GM03348 (cell line): ENCODE measurements around the gene TMEM94.
"Not testable (repeated sequence)": the region's sequence is repeated elsewhere in the genome, so short reads cannot be mapped to it uniquely, and the experiment has no call there.

Source experiments
- DNase-seq: peaks from one replicate; pipeline ENCODE4 v3.0.0; 2012; ENCODE audit warnings: low spot score

TMEM94 gene

DNA sequence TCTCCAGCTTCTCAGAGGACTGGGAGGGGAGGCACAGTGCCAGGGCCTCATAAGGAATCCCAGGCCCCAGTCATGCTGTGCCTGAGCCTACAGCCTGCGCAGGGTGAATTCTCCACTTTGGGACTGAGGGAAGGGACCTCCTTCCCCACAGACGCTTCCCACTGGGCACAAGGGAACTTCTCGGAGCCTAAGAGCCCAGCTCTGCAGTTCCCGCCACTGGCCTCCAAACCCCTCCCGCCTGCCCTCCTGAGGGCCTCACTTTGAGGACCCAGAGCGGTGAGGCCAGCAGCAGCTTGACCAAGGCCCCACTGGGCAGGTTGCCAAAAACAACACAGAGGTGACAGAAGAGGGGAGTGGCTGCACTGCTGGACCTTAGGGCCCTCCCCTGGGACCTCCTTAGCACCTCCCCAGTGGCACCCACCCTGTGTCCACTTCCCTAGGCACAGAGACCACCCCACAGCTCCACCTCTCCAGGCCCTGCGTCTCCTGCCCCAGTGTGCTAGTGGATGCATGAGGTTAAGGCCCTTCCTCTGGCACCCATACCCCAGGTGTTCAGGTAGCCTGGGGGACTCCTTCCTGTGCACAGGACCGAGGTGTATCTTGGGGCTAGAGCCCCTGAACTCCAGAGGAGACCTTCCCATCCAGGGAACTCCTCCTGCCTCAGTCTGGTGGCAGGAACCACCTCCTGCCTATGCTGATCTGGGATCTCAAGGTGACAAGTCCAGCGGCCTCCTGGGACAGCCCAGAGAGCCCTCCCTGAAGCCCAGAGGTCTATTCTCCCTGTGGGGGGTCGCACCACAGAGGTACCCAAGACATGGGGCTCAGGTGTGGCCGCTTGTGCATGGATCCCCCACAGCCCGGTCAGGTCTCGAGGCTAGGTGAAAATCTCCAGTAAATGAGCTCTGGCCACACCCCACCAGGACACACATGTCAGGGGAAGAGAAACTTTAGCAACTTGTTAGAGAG is 55.5 kb downstream of the TMEM94 start:
- no peak for DNase-seq

DNA sequence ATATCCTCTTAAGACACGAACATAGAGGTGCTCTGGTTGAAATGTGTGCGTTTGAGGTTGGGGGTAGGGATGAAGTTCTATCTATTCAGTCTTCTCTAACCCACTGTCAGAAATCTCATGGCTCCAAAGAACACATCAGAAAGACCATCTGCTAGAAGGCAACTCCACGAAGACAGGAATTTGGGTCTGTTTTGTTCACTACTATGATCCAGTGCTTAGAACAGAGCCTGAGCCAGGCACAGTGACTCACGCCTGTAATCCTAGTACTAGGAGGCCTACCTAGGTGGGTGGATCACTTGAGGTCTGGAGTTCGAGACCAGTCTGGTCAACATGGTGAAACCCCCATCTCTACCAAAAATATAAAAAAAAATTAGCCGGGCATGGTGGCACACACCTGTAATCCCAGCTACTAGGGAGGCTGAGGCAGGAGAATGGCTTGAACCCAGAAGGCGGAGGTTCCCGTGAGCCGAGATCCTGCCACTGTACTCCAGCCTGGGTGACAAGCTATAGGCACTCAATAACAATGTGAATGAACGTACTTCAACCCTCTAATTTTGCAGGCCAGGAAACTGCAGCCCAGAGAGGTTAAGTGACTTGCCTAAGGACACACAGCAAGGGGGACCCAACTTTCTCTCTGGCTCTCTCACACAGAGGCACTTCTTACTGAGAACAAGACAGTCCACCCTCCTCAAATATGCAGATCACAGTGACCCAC is 56.6 kb downstream of the TMEM94 start:
- no peak for DNase-seq

DNA sequence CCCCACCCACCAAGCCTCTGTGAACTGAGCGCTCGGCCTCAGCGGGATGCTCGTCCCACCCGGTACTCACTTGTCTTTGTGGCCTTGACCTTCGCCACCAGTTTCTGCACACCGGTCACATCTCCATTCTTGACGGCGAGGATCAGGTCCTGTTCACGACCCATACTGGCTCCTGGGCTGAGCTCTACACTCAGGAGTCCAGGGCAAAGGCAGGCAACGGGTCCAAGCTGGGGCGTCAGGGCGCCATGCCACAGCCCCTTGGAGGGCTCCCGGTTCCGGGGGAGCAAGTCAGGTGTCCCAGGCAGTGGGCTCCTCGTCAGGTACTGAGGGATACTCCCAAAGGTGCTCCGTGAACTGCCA is 57.2 kb downstream of the TMEM94 start:
- DNase-seq, result no peak

DNA sequence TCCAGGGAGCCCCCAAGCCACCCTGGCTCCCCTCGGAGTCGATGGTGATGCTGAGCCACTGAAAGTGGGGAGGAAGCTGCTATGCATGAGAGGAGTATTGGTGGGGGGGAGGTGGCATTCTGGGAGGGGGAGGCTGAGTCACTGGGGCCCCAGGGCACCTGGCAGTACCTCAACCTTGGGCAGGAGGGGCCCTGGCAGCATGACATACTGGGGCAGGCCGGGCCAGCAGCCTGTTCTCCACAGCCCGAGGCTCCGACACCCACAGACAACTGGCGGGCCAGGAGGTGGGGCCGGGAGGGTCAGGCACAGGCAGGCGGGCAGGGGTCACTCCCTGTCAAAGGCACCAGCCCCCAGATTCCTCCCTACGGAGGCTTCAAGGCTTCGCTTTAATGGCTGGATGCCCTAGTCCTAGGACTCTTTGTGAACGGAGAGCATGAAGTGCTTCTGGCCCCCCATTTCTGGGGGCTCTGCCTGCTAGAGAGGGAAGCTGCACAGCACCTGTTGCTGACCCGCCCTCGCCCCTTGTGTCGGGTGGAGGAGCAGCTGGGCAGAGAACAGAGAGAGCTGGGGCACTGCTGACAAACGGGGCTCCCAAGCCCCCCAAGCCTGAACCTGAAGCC is 58.0 kb downstream of the TMEM94 start:
- no peak for DNase-seq

DNA sequence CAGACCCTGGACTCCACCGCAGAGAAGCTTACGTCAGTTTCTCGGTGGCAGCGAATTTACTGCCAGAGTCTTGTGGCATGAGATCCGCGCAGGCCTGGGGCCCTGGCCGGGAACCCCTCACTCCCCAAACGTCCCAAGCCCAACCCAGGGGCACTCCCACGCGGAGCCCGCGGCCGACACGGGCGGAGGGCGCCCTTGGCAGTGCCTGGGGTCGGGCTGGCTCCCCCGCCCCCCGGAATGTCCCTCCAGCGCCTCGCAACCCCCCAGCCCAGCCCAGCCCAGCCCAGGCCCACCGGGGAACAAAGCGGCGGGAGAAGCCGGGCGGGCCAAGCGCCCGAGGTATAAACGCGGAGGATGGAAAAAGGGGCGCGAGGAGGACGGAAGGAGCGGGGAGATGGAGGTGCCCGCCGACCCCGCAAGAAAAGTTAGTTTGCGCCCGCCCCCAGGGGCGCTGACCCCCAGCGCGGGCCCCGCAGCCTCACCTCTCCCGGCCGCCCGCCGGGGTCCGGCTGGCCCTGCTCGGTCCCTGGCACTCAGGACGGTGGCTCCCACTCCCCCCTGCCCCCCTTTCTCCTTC is 58.6 kb downstream of the TMEM94 start:
- peak; percentile 47 for DNase-seq

DNA sequence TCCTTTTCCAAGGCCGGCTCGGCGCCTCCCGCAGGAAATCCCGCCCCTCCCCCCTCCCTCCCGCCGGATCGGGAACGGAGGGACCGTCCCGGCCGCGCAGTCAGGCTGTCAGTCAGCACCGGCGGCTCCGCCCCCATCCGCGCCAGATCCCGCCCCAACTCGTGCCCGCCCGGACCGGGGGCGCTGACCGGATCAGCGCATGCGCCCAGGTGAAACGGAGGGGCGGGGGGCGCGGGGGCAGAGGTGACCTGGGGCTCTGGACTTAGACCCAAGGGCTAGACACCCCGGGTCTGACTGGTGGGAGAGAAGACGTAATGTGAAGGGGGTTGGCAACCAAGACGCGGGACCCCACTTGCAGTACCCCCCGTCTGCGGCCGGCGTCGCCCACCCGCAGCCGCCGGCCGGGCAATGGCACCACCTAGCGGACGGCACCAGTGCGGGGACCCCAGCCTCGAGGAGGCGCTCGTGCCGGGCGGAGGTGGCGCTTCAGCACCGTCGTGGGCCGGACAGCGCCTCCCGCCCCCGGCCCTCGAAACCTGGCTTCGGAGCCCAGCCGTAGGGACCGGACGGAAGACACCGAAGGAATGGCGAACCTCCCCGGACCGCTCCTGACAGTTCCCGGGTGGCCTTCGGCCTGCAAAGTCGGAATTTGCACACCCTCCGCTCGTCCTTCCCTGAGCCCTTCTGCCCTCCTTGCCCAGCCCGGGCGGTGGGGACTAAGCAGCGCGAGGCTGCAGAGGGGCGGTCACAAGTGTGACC is 59.2 kb downstream of the TMEM94 start, which contains the start of gene CASKIN2:
Gene CASKIN2 (minus strand): TSS at position 42 of the 759 bp plus-strand sequence. CDS start 1,733 bp downstream, outside the sequence.
- peak; percentile 100 for DNase-seq

DNA sequence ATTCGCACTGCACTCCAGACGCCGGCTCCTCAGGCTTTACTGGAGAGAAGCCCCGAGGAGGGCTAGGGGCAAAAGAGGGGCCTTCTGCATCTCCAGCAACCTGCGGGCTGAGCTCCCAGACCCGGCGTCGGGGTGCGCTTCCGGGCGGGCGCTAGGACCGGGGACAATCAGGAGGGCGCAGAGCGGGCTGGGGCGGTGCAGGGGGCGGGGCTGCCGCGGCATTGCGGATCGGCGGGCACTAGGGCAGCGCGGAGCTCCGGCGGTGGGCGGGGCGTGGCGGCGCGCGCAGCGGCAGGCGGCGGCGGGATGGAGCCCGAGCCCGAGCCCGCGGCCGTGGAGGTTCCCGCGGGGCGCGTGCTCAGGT is 59.8 kb downstream of the TMEM94 start, which contains the start of gene TSEN54:
Gene TSEN54 (plus strand): TSS at position 274 of the 364 bp plus-strand sequence. CDS start 33 bp downstream, at position 307.
- DNase-seq, result peak; percentile 99

DNA sequence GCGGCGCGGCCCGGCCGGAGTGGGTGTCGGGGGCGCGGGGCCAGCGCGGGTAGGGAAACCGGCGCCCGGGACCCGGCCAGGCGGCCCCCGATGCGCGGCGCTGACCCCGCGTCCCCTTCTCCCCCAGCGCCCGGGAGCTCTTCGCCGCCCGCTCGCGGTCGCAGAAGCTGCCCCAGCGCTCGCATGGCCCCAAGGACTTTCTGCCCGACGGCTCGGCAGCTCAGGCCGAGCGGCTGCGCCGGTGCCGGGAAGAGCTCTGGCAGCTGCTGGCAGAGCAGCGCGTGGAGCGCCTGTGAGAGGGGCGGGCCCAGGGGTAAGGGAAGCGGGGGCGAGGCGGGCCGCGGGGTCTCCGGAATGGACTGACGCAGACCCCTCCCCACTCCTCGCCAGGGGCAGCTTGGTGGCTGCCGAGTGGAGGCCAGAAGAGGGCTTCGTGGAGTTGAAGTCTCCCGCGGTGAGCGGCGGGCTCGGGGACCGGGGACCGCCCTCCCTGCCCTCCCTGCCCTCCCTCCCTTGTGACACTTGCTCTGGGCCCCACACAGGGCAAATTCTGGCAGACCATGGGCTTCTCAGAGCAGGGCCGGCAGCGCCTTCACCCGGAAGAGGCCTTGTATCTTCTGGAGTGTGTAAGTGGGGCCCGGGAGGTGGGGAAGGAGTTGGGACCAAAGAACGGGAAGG is 60.3 kb downstream of the TMEM94 start:
- no peak for DNase-seq

DNA sequence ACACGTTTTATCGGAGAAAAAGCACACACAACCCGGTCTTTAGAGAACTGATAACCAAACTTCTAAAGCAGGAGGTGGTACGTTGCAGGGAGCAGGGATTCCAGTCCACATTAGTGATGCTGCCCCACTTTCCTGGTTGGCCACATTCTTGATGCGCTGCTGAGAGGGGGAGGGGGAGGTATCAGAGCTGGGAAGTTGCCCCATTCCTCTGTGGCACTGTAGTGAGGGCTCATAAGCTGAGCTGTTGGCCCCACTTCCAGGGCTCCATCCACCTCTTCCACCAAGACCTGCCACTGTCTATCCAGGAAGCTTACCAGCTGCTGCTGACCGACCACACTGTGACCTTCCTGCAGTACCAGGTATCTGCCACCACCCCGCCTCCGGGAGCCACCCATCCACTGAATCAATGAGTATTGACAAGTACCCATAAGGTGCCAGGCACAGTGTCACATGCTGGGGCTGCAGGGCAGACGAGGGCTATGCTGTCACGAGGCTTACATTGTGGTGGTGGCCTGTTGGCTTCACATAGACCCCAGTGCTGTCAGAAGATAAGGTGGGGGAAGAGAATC is 60.9 kb downstream of the TMEM94 start:
- DNase-seq, result no peak

DNA sequence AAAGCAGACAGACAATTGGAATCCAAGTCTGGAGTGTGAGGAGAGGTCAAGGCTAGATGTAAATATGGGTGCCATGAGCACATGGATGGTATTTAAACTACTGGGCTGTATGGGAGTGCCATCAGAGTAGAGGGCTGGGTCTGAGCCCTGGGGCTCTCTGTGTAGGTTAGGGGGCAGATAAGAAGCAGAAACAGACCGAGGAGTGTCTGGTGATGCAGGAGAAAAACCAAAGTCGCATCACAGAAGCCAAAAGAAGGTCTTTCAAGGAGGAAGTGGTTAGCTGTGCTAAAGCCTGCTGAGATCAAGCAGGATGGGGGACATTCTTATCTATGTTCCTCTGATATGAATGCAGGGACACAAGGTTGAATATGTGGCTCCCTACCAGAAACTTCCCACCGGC is 61.8 kb downstream of the TMEM94 start:
- no peak for DNase-seq

DNA sequence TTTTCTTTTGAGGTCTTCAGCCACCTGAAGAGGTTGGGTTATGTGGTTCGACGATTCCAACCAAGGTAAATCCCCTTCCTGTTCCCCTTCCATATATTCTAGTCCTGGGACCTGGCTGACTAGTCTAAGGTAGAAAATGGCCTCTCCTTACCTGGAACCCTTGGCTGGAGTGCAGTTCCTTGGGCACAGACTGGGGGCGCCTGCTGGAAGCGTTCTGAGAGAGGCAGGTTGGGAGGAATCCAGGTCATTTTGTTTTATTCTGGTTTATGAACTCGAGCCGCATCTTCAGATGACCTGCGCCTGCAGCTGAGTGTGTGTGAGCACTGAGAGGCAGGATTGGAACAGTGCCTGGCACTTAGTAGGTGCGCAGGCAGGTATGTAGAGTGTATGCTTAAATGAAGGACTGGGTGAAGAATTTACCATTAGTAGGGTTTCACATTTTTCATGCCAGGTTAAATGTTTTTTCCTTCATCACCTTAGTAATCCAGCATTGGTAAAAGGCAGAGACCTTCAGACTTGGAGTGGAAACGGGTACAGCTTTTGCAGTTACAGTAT is 62.6 kb downstream of the TMEM94 start:
- DNase-seq, result no peak

DNA sequence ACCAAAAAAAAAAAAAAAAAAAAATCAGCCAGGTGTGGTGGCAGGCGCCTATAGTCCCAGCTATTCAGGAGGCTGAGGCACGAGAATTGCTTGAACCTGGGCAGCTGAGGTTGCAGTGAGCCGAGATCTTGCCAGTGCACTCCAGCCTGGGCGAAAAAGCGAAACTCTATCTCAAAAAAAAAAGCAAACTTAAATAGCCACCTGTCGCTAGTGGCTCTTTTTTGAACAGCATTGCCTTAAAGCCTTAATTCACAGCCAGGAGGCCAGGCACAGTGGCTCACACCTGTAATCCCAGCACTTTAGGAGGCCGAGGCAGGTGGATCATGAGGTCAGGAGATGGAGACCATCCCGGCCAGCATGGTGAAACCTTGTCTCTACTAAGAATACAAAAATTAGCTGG is 64.0 kb downstream of the TMEM94 start:
- DNase-seq, result not testable (repeated sequence)

DNA sequence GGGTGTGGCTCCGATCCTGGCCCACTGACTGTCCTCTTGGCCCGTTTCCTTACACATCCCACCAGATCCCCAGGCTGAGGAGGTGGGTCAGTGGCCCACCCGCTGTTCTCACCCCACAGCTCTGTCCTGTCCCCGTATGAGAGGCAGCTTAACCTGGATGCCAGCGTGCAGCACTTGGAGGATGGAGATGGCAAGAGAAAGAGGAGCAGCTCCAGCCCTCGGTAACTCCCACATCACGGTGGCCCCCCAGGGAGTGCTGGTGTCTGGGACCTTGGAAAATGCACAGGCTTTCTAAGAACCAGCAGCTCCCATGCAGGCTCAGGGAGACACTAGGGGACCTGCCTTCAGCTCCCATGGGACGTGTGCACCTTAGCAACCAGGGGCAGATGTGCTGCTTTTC is 64.9 kb downstream of the TMEM94 start:
- no peak for DNase-seq

DNA sequence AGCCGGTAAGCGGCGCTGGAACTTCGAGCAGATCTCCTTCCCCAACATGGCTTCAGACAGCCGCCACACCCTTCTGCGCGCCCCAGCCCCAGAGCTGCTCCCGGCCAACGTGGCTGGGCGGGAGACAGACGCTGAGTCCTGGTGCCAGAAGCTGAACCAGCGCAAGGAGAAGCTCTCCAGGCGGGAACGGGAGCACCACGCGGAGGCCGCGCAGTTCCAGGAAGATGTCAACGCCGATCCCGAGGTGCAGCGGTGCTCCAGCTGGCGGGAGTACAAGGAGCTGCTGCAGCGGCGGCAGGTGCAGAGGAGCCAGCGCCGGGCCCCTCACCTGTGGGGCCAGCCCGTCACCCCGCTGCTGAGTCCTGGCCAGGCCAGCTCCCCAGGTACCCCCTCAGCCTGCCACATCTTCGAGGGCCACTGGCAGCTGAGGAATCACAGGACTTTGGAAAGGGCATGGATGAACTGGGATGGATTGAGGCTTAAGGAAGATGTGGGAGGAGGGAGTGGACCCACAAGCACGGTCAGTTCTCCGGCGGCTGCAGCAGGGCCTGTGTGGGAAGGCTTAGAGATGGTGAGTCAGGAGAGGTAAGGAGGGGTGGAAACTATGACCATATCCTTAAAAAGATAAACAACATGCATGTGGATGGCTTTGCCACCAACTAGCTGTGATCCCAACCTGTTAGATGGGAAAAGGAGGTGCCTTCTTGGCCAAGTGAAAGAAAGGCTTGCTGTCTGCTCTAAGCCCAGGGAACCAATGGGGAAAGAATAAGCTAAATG is 65.7 kb downstream of the TMEM94 start:
- no peak for DNase-seq

DNA sequence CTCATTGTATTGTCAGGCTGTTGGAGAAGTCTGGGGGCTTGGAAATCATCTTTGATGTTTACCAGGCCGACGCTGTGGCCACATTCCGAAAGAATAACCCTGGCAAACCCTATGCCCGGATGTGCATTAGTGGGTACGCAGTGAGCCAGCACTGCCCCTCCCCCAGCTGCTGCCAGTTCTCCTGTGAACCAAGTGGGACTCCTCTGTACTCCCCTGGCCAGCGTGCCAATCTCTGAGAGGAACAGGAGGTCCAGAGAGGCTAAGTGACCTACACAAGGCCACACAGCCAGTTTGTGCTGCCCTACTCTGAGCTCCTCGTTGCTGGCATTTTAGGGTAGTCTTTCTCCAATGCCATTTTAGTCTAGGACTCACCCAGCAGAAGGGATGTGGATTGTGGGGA is 67.2 kb downstream of the TMEM94 start:
- no peak for DNase-seq

DNA sequence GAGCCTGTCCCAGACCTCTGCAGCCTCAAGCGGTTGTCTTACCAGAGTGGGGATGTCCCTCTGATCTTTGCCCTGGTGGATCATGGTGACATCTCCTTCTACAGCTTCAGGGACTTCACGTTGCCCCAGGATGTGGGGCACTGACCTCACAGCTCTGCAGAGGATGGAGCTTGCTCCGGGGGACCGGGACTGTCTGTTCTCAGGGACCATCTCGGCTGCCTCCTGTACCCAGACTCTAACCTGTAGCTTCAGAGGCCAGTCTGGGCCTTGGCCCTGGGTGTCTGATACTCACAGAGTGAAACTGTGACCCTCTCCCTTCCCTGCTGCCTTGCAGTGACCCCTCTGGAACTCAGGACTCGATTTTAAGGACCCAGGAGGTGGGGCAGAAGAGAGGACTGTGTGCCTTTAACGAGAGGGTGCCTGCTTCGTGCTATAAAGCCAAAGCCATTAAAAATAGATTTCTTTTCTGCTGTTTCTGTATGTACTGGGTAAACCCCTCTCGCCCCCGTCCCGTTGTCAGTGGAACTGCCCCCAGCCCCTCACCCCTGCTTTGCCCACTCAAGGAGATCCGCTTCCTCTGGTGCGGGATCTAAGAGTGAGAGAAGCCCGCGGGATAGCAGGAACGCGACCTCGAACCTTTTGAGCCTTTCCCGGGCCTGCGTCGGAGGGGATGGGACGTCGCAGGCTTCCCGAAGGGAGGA is 68.0 kb downstream of the TMEM94 start:
- DNase-seq, result no peak

DNA sequence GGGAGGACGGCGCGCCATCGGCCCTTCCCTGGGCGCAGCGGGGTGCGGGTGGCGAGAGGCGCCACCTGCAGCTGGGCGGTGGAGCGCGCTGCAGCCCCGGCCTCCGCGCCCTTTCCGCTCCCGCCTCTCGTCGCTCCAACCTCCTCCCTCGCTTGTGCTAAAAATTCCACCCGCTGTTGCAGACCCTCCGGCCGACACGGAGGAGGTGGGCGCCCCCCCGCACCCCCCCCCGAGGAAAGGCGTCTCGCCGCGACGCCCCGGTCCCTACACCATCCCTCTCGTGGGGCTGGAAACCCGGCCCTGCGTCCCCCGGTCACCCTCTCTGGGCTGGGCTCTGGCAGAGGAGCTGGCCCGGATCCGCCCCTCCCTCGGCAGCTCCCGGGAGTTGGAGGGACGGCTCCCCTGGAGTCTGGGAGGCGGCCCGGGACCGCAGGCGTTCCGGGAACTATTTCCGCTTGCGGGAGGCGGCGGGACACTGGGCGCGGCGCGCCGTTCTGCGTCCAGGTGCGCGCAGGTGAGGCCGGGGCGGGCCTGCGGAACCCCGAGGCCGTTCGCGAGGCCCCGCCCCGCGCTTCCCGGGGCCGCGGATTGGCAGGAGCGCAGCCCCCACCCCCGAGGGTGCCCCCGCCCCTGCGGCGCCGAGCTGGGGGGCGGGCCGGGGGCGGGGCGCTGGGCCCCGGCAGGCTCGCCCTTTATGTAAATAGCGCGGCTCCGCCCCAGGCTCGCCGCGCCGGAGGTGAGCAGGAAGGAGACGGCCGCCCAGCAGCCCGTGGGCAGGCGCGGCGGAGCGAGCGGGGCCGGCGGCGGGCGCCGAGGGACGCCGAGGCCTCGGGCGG is 68.8 kb downstream of the TMEM94 start, which contains the start of gene LLGL2:
Gene LLGL2 (plus strand): TSS at position 728 of the 836 bp plus-strand sequence. CDS start 17,730 bp downstream, outside the sequence.
- peak; percentile 74 for DNase-seq
